H1 (cell line): Measurements from ENCODE around the gene ADAMTSL2. TPM values are rescaled to one million over a fixed set of nuclear protein-coding genes. Genes with fewer than 3 reads are reported as not detected.

Experiments used
- CTCF ChIA-PET: fragments of 300-600 bp; sonication (Branson Sonifier 250); formaldehyde crosslinking; loops from one replicate; lab custom pipeline; 2021; ENCODE audit not compliant: partially characterized antibody; lab: Charles Lee
- POLR2A ChIA-PET: fragments of 300-600 bp; sonication (Branson Sonifier 250); formaldehyde crosslinking; loops from one replicate; lab custom pipeline; 2021; ENCODE audit warnings: inconsistent platforms; ENCODE audit not compliant: partially characterized antibody; lab: Charles Lee
- DNase-seq, 2 experiments: peaks; one replicate each; pipeline versions ENCODE4 v3.0.0 to v3.0.0-alpha.2; 2010 to 2022; ENCODE audit warnings: low spot score in 2 of 2, low read depth in 1 of 2, mixed read lengths in 1 of 2
- FAIRE-seq: peaks from 2 replicates; lab custom pipeline; 2011; peaks lifted over from hg19 to GRCh38; lab: Jason Lieb, UNC
- H2AFZ ChIP-seq: 2 replicates; pipeline ENCODE4 v1.8.1; 2012; ENCODE audit warnings: low read length, inconsistent platforms
- H2AK5ac ChIP-seq: 2 replicates; pipeline ENCODE4 v1.6.1; 2013; ENCODE audit warnings: low read depth, low read length
- H2BK120ac ChIP-seq: replicated peaks from 2 replicates; pipeline ENCODE3; 2013; ENCODE audit warnings: low read depth, low read length, inconsistent platforms
- H2BK12ac ChIP-seq: 2 replicates; pipeline ENCODE4 v1.6.1; 2013; ENCODE audit warnings: low read depth, low read length
- H2BK15ac ChIP-seq: 2 replicates; pipeline ENCODE4 v1.6.1; 2013; ENCODE audit warnings: low read length
- H2BK20ac ChIP-seq: 2 replicates; pipeline ENCODE4 v1.6.1; 2013; ENCODE audit warnings: low read length
- H2BK5ac ChIP-seq: 2 replicates; pipeline ENCODE4 v1.6.1; 2013; ENCODE audit warnings: low read depth, low read length
- H3K14ac ChIP-seq: 2 replicates; pipeline ENCODE4 v1.6.1; 2013; ENCODE audit warnings: inconsistent platforms; ENCODE audit not compliant: insufficient read length
- H3K18ac ChIP-seq: 2 replicates; pipeline ENCODE4 v1.6.1; 2013; ENCODE audit warnings: low read length; ENCODE audit errors: extremely low read depth
- H3K23ac ChIP-seq: 2 replicates; pipeline ENCODE4 v1.6.1; 2013; ENCODE audit warnings: inconsistent platforms; ENCODE audit not compliant: insufficient read length
- H3K23me2 ChIP-seq: 2 replicates; pipeline ENCODE4 v1.6.1; 2013; ENCODE audit warnings: low read depth, low read length
- H3K27ac ChIP-seq: 2 replicates; pipeline ENCODE4 v1.6.1; 2011; ENCODE audit warnings: low read depth, low read length, inconsistent platforms
- H3K27me3 ChIP-seq, 4 experiments: replicated peaks in 1 of 4; 1 replicate in 1 of 4; 2 replicates in 3 of 4; pipeline versions ENCODE4 v1.6.1 to v1.8.1; 2011 to 2013; ENCODE audit warnings: low read length in 3 of 4, mild to moderate bottlenecking in 3 of 4, inconsistent platforms in 2 of 4, mixed read lengths in 2 of 4, moderate library complexity in 1 of 4; ENCODE audit not compliant: control insufficient read depth in 3 of 4, insufficient read depth in 3 of 4; ENCODE audit errors: extremely low read depth in 1 of 4
- H3K36me3 ChIP-seq, 4 experiments: 2 replicates each; pipeline versions ENCODE4 v1.6.1 to v1.8.1; 2011 to 2013; ENCODE audit warnings: mild to moderate bottlenecking in 4 of 4, low read length in 3 of 4, moderate library complexity in 2 of 4, control low read depth in 1 of 4, inconsistent platforms in 1 of 4; ENCODE audit not compliant: insufficient read depth in 4 of 4, control insufficient read depth in 2 of 4
- H3K4ac ChIP-seq: replicated peaks from 2 replicates; pipeline ENCODE3; 2013; ENCODE audit warnings: low read length, low read depth, mixed read lengths, inconsistent platforms; ENCODE audit not compliant: insufficient read length
- H3K4me1 ChIP-seq, 4 experiments: replicated peaks in 1 of 4; 1 replicate in 1 of 4; 2 replicates in 3 of 4; pipeline versions ENCODE4 v1.6.1 to v1.8.1; 2011 to 2013; ENCODE audit warnings: low read length in 3 of 4, inconsistent platforms in 2 of 4, mixed read lengths in 1 of 4; ENCODE audit not compliant: insufficient read depth in 4 of 4, control insufficient read depth in 3 of 4
- H3K4me2 ChIP-seq, 2 experiments: 2 replicates each; pipeline versions ENCODE4 v1.6.1 to v1.8.1; 2011 to 2013; ENCODE audit warnings: low read depth in 2 of 2, low read length in 2 of 2, control low read depth in 1 of 2, inconsistent platforms in 1 of 2, mild to moderate bottlenecking in 1 of 2; ENCODE audit not compliant: insufficient read depth in 1 of 2
- H3K4me3 ChIP-seq, 4 experiments: fragments of 200-600, 300-600 bp in 1 of 4; sonication (generic), shearing (Covaris generic), sonication (Bioruptor Twin) in 1 of 4; 2 replicates each; pipeline versions ENCODE4 v1.5.1 to v1.8.1; 2011 to 2016; ENCODE audit warnings: low read length in 4 of 4, low read depth in 3 of 4, control low read depth in 2 of 4, inconsistent platforms in 2 of 4, mild to moderate bottlenecking in 2 of 4, mixed read lengths in 1 of 4, moderate library complexity in 1 of 4; ENCODE audit not compliant: insufficient read depth in 2 of 4; ENCODE audit errors: extremely low read depth in 1 of 4
- H3K56ac ChIP-seq: replicated peaks from 2 replicates; pipeline ENCODE3; 2013; ENCODE audit warnings: low read depth, mild to moderate bottlenecking, mixed read lengths, low read length, inconsistent platforms; ENCODE audit not compliant: insufficient read length
- H3K79me1 ChIP-seq: 2 replicates; pipeline ENCODE4 v1.6.1; 2013; ENCODE audit warnings: low read depth, low read length, control low read depth
- H3K79me2 ChIP-seq, 2 experiments: 2 replicates each; pipeline versions ENCODE4 v1.6.1 to v1.8.1; 2012 to 2013; ENCODE audit warnings: low read length in 2 of 2, mild to moderate bottlenecking in 2 of 2, inconsistent platforms in 1 of 2; ENCODE audit not compliant: insufficient read depth in 2 of 2, control insufficient read depth in 1 of 2
- H3K9ac ChIP-seq, 4 experiments: replicated peaks in 1 of 4; 1 replicate in 1 of 4; 2 replicates in 3 of 4; pipeline versions ENCODE4 v1.6.1 to v1.8.1; 2011 to 2013; ENCODE audit warnings: low read depth in 3 of 4, low read length in 3 of 4, control low read depth in 2 of 4, mild to moderate bottlenecking in 2 of 4, moderate library complexity in 2 of 4, inconsistent platforms in 1 of 4; ENCODE audit errors: extremely low read depth in 1 of 4
- H3K9me3 ChIP-seq, 2 experiments: 2 replicates each; pipeline versions ENCODE4 v1.6.1 to v1.8.1; 2012 to 2013; ENCODE audit warnings: mild to moderate bottlenecking in 2 of 2, moderate library complexity in 2 of 2, control low read depth in 1 of 2, inconsistent platforms in 1 of 2, low read depth in 1 of 2, low read length in 1 of 2, mixed read lengths in 1 of 2; ENCODE audit not compliant: insufficient read depth in 2 of 2
- H4K20me1 ChIP-seq, 2 experiments: replicated peaks in 1 of 2; 2 replicates each; pipeline versions ENCODE3 to v1.8.1; 2011 to 2013; ENCODE audit warnings: inconsistent platforms in 2 of 2, low read length in 2 of 2, mild to moderate bottlenecking in 1 of 2; ENCODE audit not compliant: insufficient read depth in 2 of 2, control insufficient read depth in 1 of 2
- H4K5ac ChIP-seq: 2 replicates; pipeline ENCODE4 v1.6.1; 2013; ENCODE audit warnings: low read length, low read depth, mixed read lengths, inconsistent platforms; ENCODE audit not compliant: insufficient read length
- H4K8ac ChIP-seq: 2 replicates; pipeline ENCODE4 v1.8.0; 2013; ENCODE audit warnings: mild to moderate bottlenecking, moderate library complexity, low read length, inconsistent platforms; ENCODE audit not compliant: insufficient read depth; ENCODE audit errors: extremely low read depth
- H4K91ac ChIP-seq: replicated peaks from 2 replicates; pipeline ENCODE3; 2013; ENCODE audit warnings: low read length, mixed read lengths, inconsistent platforms; ENCODE audit not compliant: insufficient read length
- CEBPB ChIP-seq: IDR thresholded peaks from 2 replicates; pipeline ENCODE4 v1.6.1; 2012; ENCODE audit warnings: low read depth, low read length
- CHD1 ChIP-seq: IDR thresholded peaks from 2 replicates; pipeline ENCODE4 v1.6.1; 2012; ENCODE audit warnings: low read depth, low read length, improper control_type of control experiment
- WGBS, 2 experiments: shearing (Covaris generic) in 1 of 2; methylation state at CpG; one replicate each; pipeline versions ENCODE4 v1.1.6 to v1.1.7; 2013 to 2015; ENCODE audit warnings: low lambda C conversion rate in 2 of 2, mixed read lengths in 2 of 2, inconsistent platforms in 1 of 2, low coverage in 1 of 2, missing lambda C conversion rate in 1 of 2; ENCODE audit not compliant: insufficient replicate concordance in 2 of 2, insufficient coverage in 1 of 2, insufficient read length in 1 of 2; ENCODE audit errors: extremely low coverage in 1 of 2, missing lambda C conversion rate in 1 of 2; 5-methylcytosine and 5-hydroxymethylcytosine counted together
- polyA plus RNA-seq, 7 experiments: library from polyadenylated mRNA; depleted of rRNA in 3 of 7; stranded (reverse) in 5 of 7; unstranded in 2 of 7; fragments of >200 nt in 5 of 7; fragments of 200-250 nt in 2 of 7; gene quantifications; 1 replicate in 5 of 7; 2 replicates in 1 of 7; 4 replicates in 1 of 7; pipeline versions ENCODE4 v1.2.1 to v1.2.3, GENCODE V29; 2011 to 2013; ENCODE audit warnings: missing spikeins in 2 of 7, mixed read lengths in 2 of 7
- total RNA-seq: library from RNA; stranded (reverse); fragmentation: NEBNext Ultra II Directional; extraction: Animal tissue kit (Norgen Biotek cat#: 25700); gene quantifications from 2 replicates; pipeline ENCODE4 v1.2.1, GENCODE V29; 2021

ADAMTSL2 gene
- total and polyA plus RNA-seq, 2 of the 8 experiments (the other 6 are each of a cell fraction or from before 2014, with no cell fraction given), result 0.74 to 0.76 TPM

- no peak overlapping the region for H3K14ac ChIP-seq
- H3K23ac ChIP-seq, result no peak overlapping the region
- no peak overlapping the region for H3K4me3 ChIP-seq
- no peaks in the 10 kb centered on the region for H3K79me1 ChIP-seq
- POLR2A ChIA-PET, result interaction anchor here (0.6 to 0.9 kb wide), 2 partner anchors 134 to 173 kb away, joined by 3 to 4 read pairs; partner anchors contain the start of genes MED22 and RPL7A
- H3K23me2 ChIP-seq, result no peaks in the 10 kb centered on the region
- no peak overlapping the region for H3K56ac ChIP-seq
- H4K20me1 ChIP-seq, result no peaks in the 10 kb centered on the region
- WGBS, 2 experiments, result 84% methylated on average over 19 of the region's 21 CpGs; no CpG with 5 or more reads in 1 of the 2 experiments
- no peak overlapping the region for H2BK12ac ChIP-seq
- H4K91ac ChIP-seq, result no peak overlapping the region
- H4K5ac ChIP-seq, result no peak overlapping the region
- no peaks in the 10 kb centered on the region; a peak in 1 of 7 replicates for H3K27me3 ChIP-seq
- no peak overlapping the region for H2BK15ac ChIP-seq
- no peak overlapping the region for H3K4ac ChIP-seq
- no peak overlapping the region for H2AFZ ChIP-seq
- no peak overlapping the region for H4K8ac ChIP-seq
- H3K4me2 ChIP-seq, result no peak overlapping the region
- DNase-seq (no peak), FAIRE-seq (no peak)
- no peak overlapping the region for H3K18ac ChIP-seq
- no peaks in the 10 kb centered on the region for H3K79me2 ChIP-seq
- no peak overlapping the region for H2BK20ac ChIP-seq
- H3K9ac ChIP-seq, result no peak overlapping the region
- no peak overlapping the region for H2AK5ac ChIP-seq
- H2BK120ac ChIP-seq, result no peak overlapping the region
- no peaks in the 10 kb centered on the region for H3K36me3 ChIP-seq
- H3K4me1 ChIP-seq, result peaks cover 2 to 5% (median 4%) of the 10 kb centered on the region in 4 experiments
- CTCF ChIA-PET, result interaction anchor here (0.6 to 2.1 kb wide), 5 partner anchors 10 to 112 kb away, joined by 3 to 7 read pairs (median 4); partner anchors contain the start of gene ADAMTSL2
- H3K27ac ChIP-seq, result no peak overlapping the region
- H3K9me3 ChIP-seq, result no peaks in the 10 kb centered on the region
- no peak overlapping the region for H2BK5ac ChIP-seq
- no peak for TF ChIP-seq CHD1
- TF ChIP-seq CEBPB, result no peak
These were observed 13.1 kb upstream of the ADAMTSL2 start for GRCh38 chr9:133521122-133522072.
